GM12892 (cell line): ENCODE measurements around the gene SMOC1.

Source experiments
- DNase-seq: peaks from one replicate; pipeline ENCODE4 v3.0.0; 2011; ENCODE audit not compliant: insufficient read length
- FAIRE-seq: peaks from 2 replicates; lab custom pipeline; 2011; peaks lifted over from hg19 to GRCh38; lab: Jason Lieb, UNC
- POLR2A ChIP-seq: IDR thresholded peaks from 2 replicates; pipeline ENCODE4 v1.6.1; 2011; ENCODE audit warnings: low read depth, low read length, control low read depth
- POLR2AphosphoS5 ChIP-seq: IDR thresholded peaks from 2 replicates; pipeline ENCODE4 v1.6.1; 2011; ENCODE audit warnings: low read depth, low read length, control low read depth
- TAF1 ChIP-seq: IDR thresholded peaks from 2 replicates; pipeline ENCODE4 v1.6.1; 2011; ENCODE audit warnings: low read depth, mild to moderate bottlenecking, control low read depth, low read length, borderline replicate concordance

The SMOC1 gene

DNA sequence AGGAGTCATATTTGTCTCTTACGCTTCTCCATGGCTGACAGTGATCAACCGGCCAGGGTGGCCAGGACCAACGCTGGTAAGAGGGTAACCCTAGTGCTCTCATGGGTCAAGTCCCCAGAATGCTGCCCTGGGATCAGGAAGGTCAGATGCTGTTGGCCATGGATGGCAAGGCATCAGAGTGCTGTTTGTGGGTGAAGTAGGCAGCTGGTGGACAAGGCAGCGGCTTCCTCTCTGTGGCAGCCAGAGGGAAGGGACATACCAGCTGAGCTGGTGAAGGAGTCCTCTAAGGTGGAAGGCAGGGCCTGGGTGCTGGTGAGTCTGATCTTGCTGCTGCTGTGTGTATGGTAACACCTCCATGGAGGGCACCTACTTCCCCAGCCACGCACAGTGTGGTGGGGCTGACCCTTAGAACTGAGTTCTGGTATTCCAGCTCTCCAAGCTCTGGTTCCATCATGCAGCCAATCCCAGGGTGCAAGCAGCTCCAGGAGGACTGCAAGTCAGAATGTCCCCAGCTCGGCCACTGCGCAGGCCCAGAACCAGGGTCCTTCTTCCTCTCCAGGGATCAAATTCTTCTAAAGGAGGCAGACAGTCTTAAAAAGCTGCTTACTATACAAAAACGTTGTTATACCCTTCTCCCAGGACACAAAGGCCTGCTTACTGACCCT is 13.4 kb upstream of the SMOC1 start:
- FAIRE-seq: no peak
- DNase-seq: no peak
- TF ChIP-seq TAF1: no peak
- no peak for TF ChIP-seq POLR2A
- TF ChIP-seq POLR2AphosphoS5: no peak

GRCh38 chr14:69868363-69868963 is 10.8 kb upstream of the SMOC1 start:
- DNase-seq (no peak), FAIRE-seq (no peak)
- TF ChIP-seq TAF1 (no peak), POLR2AphosphoS5 (no peak)

DNA sequence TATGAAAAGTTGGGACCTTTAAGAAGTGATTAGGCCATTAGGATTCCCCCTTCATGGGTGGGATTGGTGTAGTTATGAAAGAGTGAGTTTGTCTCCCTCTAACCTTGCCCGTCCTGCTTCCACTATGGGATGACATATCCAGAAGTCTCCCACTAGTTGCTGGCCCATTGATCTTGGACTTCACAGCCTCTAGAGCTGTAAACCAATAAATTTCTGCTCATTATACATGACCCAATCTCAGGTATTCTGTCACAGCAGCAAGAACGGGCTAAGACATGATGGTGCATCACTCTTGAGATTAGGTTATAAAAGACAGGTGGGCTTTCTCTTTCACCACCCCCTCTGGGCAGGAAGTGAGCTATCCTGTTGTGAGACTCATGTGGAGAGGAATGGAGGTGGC is 8.6 kb upstream of the SMOC1 start:
- FAIRE-seq (no peak), DNase-seq (no peak)
- no peak for TF ChIP-seq TAF1
- no peak for TF ChIP-seq POLR2AphosphoS5
- TF ChIP-seq POLR2A: no peak

DNA sequence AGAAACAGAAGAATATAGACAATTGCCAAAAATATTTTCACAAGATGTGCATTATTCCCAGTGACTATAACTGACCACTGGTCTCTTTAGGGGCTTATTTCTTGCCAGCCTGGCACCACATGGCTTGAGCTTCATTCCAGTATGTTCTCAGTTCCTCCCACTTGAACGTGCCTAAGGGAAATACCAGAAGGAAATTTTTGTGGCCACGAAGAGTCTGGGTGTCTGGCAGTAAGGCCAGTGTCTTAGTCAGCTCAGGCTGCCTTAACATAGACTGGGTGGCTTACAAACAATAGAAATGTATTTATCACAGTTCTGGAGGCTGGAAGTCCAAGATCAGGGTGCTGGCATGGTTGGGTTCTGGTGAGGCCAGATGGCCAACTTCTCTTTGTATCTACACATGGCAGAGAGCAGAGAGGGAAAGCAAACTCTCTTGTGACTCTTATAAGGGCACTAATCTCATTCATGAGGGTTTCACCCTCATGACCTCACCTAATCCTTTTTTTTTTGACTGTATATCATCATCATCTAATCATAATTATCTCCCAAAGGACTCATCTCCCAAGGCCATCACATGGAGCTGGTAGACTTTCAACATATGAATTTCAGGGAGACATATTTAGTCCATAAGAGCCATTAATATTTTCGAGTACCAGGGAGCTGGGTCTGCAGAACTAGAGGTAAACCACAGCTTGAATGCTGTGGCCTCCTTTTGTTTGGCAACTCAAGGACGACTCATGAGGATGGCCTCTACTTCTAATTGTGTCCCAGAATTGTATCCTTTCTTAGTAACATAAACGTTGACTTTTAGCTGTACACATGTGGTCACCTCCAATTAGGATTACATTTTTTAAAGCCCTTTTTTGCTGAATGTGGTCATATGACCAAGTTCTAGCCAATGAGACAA is 5.1 kb upstream of the SMOC1 start:
- DNase-seq: no peak
- FAIRE-seq: no peak
- TF ChIP-seq POLR2AphosphoS5 (no peak), POLR2A (no peak), TAF1 (no peak)

DNA sequence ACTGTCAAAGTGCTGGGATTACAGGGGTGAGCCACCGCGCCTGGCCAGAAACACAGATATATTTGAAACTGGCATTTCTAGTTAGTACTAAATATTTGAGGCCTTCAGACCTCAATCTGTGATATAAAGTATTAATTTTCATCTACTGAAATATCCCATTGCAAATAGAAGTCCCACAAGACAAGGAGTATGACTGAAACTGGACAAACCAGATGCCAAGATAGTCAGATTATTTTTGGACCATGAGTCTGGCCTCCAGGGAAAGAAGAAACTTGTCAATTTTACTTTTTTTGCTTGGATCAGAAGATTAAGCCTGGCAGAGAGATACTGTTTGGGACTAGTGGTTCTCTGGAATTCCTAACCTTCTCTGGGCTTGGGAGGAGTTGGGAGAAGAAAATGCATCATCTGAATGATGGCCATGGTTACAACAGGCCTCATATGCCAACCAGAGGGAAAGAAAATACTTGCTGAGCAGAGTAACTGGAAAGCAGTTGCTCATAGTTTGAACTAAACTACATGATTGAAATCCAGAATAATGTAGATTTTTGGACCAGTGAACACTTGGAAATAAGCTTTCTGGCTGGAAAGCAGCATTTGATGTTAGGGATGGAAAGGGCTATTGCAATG is 2.9 kb upstream of the SMOC1 start:
- TF ChIP-seq TAF1 (no peak), POLR2AphosphoS5 (no peak), POLR2A (no peak)
- FAIRE-seq: no peak

DNA sequence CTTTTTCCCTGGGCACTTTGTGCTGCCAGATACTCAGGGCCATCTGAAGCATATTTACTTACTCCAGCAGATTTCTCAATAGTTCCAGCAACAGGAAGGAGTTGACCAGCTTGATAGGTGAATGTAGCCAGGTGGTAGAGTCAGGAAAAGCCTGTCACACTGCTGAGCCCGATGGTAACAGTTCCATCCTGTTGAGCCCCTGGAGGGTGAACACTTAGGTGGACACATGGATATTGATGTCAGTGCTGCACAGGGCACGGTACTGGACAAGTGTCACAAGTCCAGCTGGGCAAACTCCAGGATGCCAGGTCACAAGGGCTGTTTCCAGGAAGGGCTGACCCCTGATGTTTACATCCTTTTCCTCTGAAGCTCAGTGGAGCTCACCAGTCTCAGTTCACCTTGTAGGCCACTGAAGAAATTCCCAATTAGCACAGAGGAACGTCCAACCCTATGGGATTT is 2.3 kb upstream of the SMOC1 start:
- no peak for DNase-seq
- no peak for TF ChIP-seq TAF1
- no peak for TF ChIP-seq POLR2A
- no peak for TF ChIP-seq POLR2AphosphoS5
- no peak for FAIRE-seq

More for the DNA sequence above, 2.9 kb upstream of the SMOC1 start:
- no peak for DNase-seq

GRCh38 chr14:69877492-69877891 is 1.7 kb upstream of the SMOC1 start:
- FAIRE-seq: no peak
- TF ChIP-seq TAF1 (no peak), POLR2A (no peak), POLR2AphosphoS5 (no peak)
- DNase-seq: no peak

GRCh38 chr14:69878251-69878650 is 965 bp upstream of the SMOC1 start:
- no peak for TF ChIP-seq TAF1
- no peak for TF ChIP-seq POLR2A
- no peak for TF ChIP-seq POLR2AphosphoS5
- DNase-seq (no peak), FAIRE-seq (no peak)

GRCh38 chr14:69880044-69880487 is 850 bp downstream of the SMOC1 start:
- no peak for DNase-seq
- no peak for TF ChIP-seq POLR2AphosphoS5
- TF ChIP-seq TAF1: no peak
- TF ChIP-seq POLR2A: no peak

DNA sequence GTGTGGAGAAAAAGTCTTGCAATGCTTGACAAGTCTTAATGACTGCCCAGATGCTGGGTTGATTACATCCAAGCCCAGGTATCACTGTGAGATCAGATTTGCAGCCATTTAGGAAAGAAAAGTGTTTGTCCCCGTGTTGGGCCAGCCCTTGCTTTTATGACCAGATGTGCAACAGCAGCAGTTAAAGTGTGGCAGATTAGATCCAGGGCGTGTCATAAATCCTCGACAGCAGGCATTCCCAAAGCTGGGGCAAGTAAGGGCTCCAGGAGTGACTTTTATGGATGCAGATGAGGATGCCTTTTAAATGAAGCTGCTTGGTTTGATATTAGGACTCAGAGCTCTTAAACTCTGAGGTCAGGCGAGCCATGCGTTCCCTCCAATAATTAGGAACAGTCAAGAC is 1.7 kb downstream of the SMOC1 start:
- no peak for TF ChIP-seq POLR2AphosphoS5
- no peak for TF ChIP-seq POLR2A
- no peak for TF ChIP-seq TAF1
- DNase-seq (no peak), FAIRE-seq (no peak)

More at GRCh38 chr14:69880044-69880487, 850 bp downstream of the SMOC1 start:
- FAIRE-seq: no peak

DNA sequence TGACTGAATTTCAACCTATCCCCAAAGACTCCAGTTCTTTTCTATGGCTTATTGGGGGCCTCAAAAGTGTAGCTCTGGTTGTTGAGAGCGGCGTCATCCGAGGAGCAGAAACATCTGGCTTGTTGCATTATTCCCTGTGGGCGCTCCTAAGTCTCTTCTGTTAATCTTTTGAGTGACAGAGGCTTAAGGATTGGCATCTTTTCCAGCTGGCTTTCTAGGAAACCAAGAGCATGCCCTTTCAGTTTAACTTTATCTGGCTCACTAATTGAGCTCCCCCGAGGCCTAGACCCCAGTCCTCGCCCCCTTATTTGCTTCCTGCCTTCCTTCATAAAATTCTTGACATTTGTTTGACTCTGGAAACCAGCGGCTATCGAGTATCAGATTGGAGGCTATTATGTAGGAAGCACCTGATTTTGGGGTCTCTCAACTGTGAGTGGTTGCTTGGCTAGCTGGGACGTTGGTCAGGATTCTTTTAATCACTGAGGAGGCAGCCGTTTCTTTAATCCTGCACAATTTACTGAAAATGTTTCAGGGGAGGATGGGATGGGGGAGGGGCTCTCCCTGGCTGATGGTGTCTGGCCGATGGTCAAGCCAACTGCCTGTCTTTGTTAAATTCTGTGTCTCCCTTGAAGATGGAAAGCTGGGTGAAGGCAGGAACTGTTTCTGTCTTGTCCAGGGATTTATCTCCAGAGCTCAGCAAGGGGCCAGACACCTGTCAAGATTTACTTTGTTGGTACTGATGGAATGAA is 3.1 kb downstream of the SMOC1 start:
- DNase-seq: no peak
- TF ChIP-seq POLR2AphosphoS5 (no peak), POLR2A (no peak)
- FAIRE-seq: no peak
